ENCODE results near the gene RAB6B.

DNA sequence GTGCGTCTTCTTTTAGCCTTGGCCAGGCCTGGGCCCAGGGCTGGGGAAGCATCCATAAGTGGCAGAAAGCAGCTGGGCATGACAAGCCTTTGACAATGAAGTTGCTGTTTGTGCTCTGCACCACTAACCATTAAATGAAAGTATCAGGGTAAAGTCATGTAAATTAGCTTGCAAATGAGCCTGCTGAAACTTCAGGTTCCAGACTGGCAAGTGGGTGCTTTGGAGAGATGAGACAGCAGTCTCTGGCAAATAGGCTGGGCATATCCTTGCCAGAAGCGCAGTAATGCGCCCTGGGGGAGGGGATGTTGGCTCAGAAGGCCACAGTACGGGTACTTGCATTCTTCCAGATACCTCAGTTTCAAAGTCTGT lies 40.7 kb downstream of the RAB6B start:
- TF ChIP-seq POLR2AphosphoS5 (IDR thresholded peaks at IDR 0.05; ENCODE audit: low read depth, low read length) = no peak
- no peak for TF ChIP-seq RFX5 (IDR thresholded peaks at IDR 0.05; ENCODE audit: borderline replicate concordance, low read depth, low read length)
- no peak for TF ChIP-seq CTCF (IDR thresholded peaks at IDR 0.05; ENCODE audit: control extremely low read depth in 1 of 3, insufficient read depth in 1 of 3, low read depth in 1 of 3, low read length in 3 of 3)
- no peak for TF ChIP-seq RXRA (IDR thresholded peaks at IDR 0.05; ENCODE audit: insufficient read depth, low read depth, low read length)
- no peak for TF ChIP-seq BRCA1 (IDR thresholded peaks at IDR 0.05; ENCODE audit: low read depth, low read length)
- TF ChIP-seq TAF1 (IDR thresholded peaks at IDR 0.05; ENCODE audit: low read depth, low read length) = no peak
- no peak for TF ChIP-seq SP2 (IDR thresholded peaks at IDR 0.05; ENCODE audit: low read length)
- TF ChIP-seq CEBPB (IDR thresholded peaks at IDR 0.05; ENCODE audit: low read depth, low read length) = no peak
- no peak for TF ChIP-seq POLR2A (IDR thresholded peaks at IDR 0.05; ENCODE audit: control extremely low read depth in 1 of 2, low read depth in 2 of 2, low read length in 2 of 2)
- TF ChIP-seq CREB1 (IDR thresholded peaks at IDR 0.05) = no peak
- TF ChIP-seq SP1 (IDR thresholded peaks at IDR 0.05; ENCODE audit: low read depth, low read length) = no peak
- TF ChIP-seq, protein P1, sequence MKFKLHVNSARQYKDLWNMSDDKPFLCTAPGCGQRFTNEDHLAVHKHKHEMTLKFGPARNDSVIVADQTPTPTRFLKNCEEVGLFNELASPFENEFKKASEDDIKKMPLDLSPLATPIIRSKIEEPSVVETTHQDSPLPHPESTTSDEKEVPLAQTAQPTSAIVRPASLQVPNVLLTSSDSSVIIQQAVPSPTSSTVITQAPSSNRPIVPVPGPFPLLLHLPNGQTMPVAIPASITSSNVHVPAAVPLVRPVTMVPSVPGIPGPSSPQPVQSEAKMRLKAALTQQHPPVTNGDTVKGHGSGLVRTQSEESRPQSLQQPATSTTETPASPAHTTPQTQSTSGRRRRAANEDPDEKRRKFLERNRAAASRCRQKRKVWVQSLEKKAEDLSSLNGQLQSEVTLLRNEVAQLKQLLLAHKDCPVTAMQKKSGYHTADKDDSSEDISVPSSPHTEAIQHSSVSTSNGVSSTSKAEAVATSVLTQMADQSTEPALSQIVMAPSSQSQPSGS (IDR thresholded peaks at IDR 0.05; ENCODE audit: low read length) = no peak
- no peak for TF ChIP-seq RAD21 (IDR thresholded peaks at IDR 0.05 in 1 of 2, conservative IDR thresholded peaks at IDR 0.05 in 1 of 2; ENCODE audit: low read depth in 2 of 2, low read length in 2 of 2)

Measured in H1 (cell line).